A673 (cell line): Measurements from ENCODE around the gene DCHS2.

ENCODE experiments used
- CTCF ChIP-seq: fragments of 300-800, 200-600 bp; sonication (generic); conservative IDR thresholded peaks from 2 replicates; pipeline ENCODE4 v1.5.1; 2017; ENCODE audit warnings: low read depth, mild to moderate bottlenecking, antibody characterized with exemption, low read length, moderate library complexity, mixed read lengths
- EZH2 ChIP-seq: fragments of 200-600 bp; sonication (generic); IDR thresholded peaks from 2 replicates; pipeline ENCODE4 v1.6.1; 2017; ENCODE audit warnings: borderline replicate concordance, low read depth, mild to moderate bottlenecking, mixed read lengths, antibody characterized with exemption, low read length; ENCODE audit not compliant: poor library complexity, severe bottlenecking

DNA sequence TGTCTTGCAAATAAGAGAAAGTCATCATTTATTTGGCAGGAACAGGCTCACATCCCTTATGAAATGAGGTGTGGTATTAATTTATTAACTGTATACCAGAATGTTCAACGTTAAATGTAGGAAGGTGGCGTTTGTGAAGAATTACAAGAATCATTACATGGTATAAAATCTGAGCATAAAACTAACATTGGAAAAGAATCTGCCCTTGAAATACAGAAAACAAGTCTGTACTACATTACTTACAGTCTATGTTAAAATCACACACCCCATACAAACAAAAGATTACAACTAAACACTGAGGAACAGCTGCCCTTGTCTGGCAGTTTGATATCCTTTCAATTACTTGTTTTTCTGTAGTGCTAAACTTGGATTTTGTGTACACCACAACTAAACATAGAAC lies 131.1 kb downstream of the DCHS2 start:
- TF ChIP-seq CTCF = no peak
- TF ChIP-seq EZH2 = no peak
